Tibial artery (tissue), 4 donors: ENCODE data around the gene SLC6A5.
"Not testable (repeated sequence)": the region's sequence is repeated elsewhere in the genome, so short reads cannot be mapped to it uniquely, and the experiment has no call there.

Experiments
- DNase-seq, 2 donors: peaks; one replicate each; pipeline ENCODE4 v3.0.0-alpha.2; 2019
- H3K27ac ChIP-seq, 2 donors: fragments of 200-600 bp; sonication (generic) in 1 of 2; 1 replicate in 1 of 2; 2 replicates in 1 of 2; pipeline ENCODE4 v1.5.1; 2018 to 2019; ENCODE audit warnings: mild to moderate bottlenecking in 1 of 2
- H3K27me3 ChIP-seq, 2 donors: fragments of 200-600 bp; sonication (generic) in 1 of 2; one replicate each; pipeline versions ENCODE4 v1.5.1 to v1.6.0; 2016 to 2019
- H3K36me3 ChIP-seq, 3 donors: fragments of 200-600 bp; sonication (generic) in 2 of 3; one replicate each; pipeline ENCODE4 v1.5.1; 2016 to 2019; ENCODE audit warnings: mild to moderate bottlenecking in 2 of 3
- H3K4me1 ChIP-seq, 4 donors: fragments of 200-600 bp; sonication (generic) in 2 of 4; 1 replicate in 3 of 4; 2 replicates in 1 of 4; pipeline ENCODE4 v1.5.1; 2016 to 2019
- H3K4me3 ChIP-seq, 2 donors: fragments of 200-600 bp; sonication (generic) in 1 of 2; 1 replicate in 1 of 2; 2 replicates in 1 of 2; pipeline ENCODE4 v1.5.1; 2018 to 2019; ENCODE audit warnings: mild to moderate bottlenecking in 2 of 2
- H3K9me3 ChIP-seq, 3 donors: fragments of 200-600 bp; sonication (generic) in 1 of 3; one replicate each; pipeline ENCODE4 v1.5.1; 2016 to 2019
- intact Hi-C: fragments of 100-400 bp; cut with DNase I; formaldehyde crosslinking; loops from one replicate; pipeline ENCODE4 v1.15.0; 2023; ENCODE audit warnings: low total_unique reads
- TF ChIP-seq, protein P1 (sequence below), 2 experiments: fragments of 200-600 bp in 1 of 2; fragments of 450-650 bp in 1 of 2; IDR thresholded peaks; one replicate each; pipeline ENCODE4 v1.5.1; 2017 to 2019; ENCODE audit warnings: antibody characterized with exemption in 2 of 2, mild to moderate bottlenecking in 1 of 2, moderate library complexity in 1 of 2

The SLC6A5 gene

GRCh38 chr11:20599221-20600019 lies at the start of gene SLC6A5:
Gene SLC6A5, plus strand, starts transcription at chr11:20599608. Its CDS starts 65 bp downstream, at chr11:20599673.
- H3K36me3 ChIP-seq: no peaks in the 10 kb centered on the region
- intact Hi-C loops: no loop called here
- H3K27me3 ChIP-seq: peaks cover 0 to 96% of the 10 kb centered on the region in 2 donors
- H3K4me1 ChIP-seq: peaks cover 0 to 16% (median 9%) of the 10 kb centered on the region in 4 donors
- no peaks in the 10 kb centered on the region for H3K9me3 ChIP-seq
- TF ChIP-seq, protein P1, sequence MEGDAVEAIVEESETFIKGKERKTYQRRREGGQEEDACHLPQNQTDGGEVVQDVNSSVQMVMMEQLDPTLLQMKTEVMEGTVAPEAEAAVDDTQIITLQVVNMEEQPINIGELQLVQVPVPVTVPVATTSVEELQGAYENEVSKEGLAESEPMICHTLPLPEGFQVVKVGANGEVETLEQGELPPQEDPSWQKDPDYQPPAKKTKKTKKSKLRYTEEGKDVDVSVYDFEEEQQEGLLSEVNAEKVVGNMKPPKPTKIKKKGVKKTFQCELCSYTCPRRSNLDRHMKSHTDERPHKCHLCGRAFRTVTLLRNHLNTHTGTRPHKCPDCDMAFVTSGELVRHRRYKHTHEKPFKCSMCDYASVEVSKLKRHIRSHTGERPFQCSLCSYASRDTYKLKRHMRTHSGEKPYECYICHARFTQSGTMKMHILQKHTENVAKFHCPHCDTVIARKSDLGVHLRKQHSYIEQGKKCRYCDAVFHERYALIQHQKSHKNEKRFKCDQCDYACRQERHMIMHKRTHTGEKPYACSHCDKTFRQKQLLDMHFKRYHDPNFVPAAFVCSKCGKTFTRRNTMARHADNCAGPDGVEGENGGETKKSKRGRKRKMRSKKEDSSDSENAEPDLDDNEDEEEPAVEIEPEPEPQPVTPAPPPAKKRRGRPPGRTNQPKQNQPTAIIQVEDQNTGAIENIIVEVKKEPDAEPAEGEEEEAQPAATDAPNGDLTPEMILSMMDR (IDR thresholded peaks at IDR 0.05): no peak
- no peak within 1 kb of the TSS for H3K4me3 ChIP-seq
- H3K27ac ChIP-seq: no peak within 1 kb of the TSS
- no peak for DNase-seq

GRCh38 chr11:20551096-20551495 lies 48.3 kb upstream of the SLC6A5 start:
- intact Hi-C loops: no loop called here
- Histone ChIP-seq H3K27me3 (no peaks in the 10 kb centered on the region), H3K9me3 (no peaks in the 10 kb centered on the region), H3K36me3 (no peaks in the 10 kb centered on the region), H3K4me1 (no peaks in the 10 kb centered on the region), H3K27ac (no peak overlapping the region), H3K4me3 (no peak overlapping the region)
- DNase-seq: no peak
- TF ChIP-seq, protein P1 (IDR thresholded peaks at IDR 0.05): no peak

- intact Hi-C loops: no loop called here
- Histone ChIP-seq H3K27ac (no peak overlapping the region), H3K4me3 (no peak overlapping the region)
These were observed 43.6 kb upstream of the SLC6A5 start for GRCh38 chr11:20555783-20556182.

GRCh38 chr11:20556396-20556795 lies 43.0 kb upstream of the SLC6A5 start:
- intact Hi-C loops, H3K27me3 ChIP-seq, DNase-seq, H3K4me3 ChIP-seq, H3K4me1 ChIP-seq, H3K36me3 ChIP-seq, H3K9me3 ChIP-seq, H3K27ac ChIP-seq: not testable (repeated sequence)

More at GRCh38 chr11:20555783-20556182, 43.6 kb upstream of the SLC6A5 start:
- TF ChIP-seq, protein P1 (IDR thresholded peaks at IDR 0.05): no peak
- Histone ChIP-seq H3K9me3 (no peaks in the 10 kb centered on the region), H3K4me1 (no peaks in the 10 kb centered on the region), H3K36me3 (no peaks in the 10 kb centered on the region), H3K27me3 (no peaks in the 10 kb centered on the region)
- no peak for DNase-seq

DNA sequence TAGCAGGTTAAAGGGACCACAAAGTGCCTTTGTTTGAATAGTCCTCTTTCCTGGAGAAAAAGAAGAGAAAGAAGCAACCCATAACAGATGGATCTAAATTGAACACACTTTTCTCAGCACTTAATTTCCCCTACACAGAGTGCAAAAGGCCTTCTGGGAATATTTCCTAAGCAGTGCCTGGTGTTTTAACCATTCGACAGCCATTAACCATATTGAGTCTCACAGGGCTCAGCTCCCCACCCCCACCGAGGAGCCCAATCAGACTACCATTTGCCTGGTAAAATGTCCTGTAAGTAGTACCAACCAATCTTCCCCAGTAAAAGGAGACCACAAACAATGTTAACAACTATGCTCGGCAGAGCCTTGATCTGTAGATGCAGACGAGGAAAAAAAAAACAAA lies 40.7 kb upstream of the SLC6A5 start:
- TF ChIP-seq, protein P1 (IDR thresholded peaks at IDR 0.05): no peak
- Histone ChIP-seq H3K4me3 (no peak overlapping the region), H3K36me3 (no peaks in the 10 kb centered on the region), H3K27me3 (no peaks in the 10 kb centered on the region), H3K27ac (no peak overlapping the region), H3K9me3 (no peaks in the 10 kb centered on the region), H3K4me1 (no peaks in the 10 kb centered on the region)
- intact Hi-C loops: no loop called here
- DNase-seq: no peak

DNA sequence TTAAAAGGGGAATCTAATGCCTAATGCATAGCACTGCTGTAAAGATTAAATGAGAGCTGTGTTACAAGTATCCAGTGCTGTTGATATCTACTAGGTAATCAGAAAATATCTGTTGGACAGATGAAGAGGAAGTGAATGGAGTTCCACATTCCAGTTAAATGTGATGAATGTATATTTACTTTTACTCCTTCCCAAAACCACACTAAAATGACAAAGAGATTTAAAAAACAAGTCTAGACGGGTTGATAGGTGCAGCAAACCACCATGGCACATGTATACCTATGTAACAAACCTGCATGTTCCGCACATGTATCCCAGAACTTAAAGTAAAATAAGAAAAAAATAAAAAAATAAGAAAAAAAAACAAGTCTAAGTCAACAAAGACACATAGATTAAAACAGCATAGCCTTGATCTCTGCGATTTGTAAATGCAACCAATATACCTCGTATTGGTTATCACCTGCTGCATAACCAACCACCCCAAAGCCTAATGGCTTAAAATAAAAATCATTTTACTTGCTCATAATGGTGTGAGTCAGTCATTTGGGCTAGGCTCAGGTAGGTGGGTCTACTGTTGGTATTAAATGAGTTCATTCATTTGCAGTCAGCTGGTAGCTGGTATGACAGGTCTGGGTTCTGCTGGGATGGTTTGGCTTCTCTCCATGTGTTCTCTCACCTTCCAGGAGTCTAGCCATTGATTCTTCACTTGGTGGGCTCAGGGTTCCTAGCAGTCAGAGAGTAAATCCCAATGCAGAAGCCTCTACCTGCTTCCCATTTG lies 39.7 kb upstream of the SLC6A5 start:
- DNase-seq: no peak
- H3K4me3 ChIP-seq: no peak overlapping the region
- TF ChIP-seq, protein P1 (IDR thresholded peaks at IDR 0.05): no peak
- no peaks in the 10 kb centered on the region for H3K4me1 ChIP-seq
- intact Hi-C loops: no loop called here
- H3K36me3 ChIP-seq: no peaks in the 10 kb centered on the region
- H3K9me3 ChIP-seq: no peaks in the 10 kb centered on the region
- H3K27me3 ChIP-seq: no peaks in the 10 kb centered on the region
- no peak overlapping the region for H3K27ac ChIP-seq
